GM21825 (cell line): ENCODE results near the gene IL17C.

Experiments used
- ATAC-seq: cut with Tn5 transposase; IDR thresholded peaks from one replicate; pipeline ENCODE4 v1.9.1; 2021; ENCODE audit warnings: mild to moderate bottlenecking, moderate library complexity; ENCODE audit not compliant: unreplicated experiment

The IL17C gene, protein sequence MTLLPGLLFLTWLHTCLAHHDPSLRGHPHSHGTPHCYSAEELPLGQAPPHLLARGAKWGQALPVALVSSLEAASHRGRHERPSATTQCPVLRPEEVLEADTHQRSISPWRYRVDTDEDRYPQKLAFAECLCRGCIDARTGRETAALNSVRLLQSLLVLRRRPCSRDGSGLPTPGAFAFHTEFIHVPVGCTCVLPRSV

GRCh38 chr16:88638323-88639230 lies at the start of gene IL17C:
TSS of gene IL17C (plus strand) at chr16:88638572. CDS start at chr16:88638642, 70 bp downstream.
- no peak for ATAC-seq

- ATAC-seq: no peak
Observed at GRCh38 chr16:88588754-88589153, 49.6 kb upstream of the IL17C start.

GRCh38 chr16:88589441-88589840 lies 48.9 kb upstream of the IL17C start:
- ATAC-seq: no peak

- no peak for ATAC-seq
Observed at GRCh38 chr16:88591577-88592021, 46.8 kb upstream of the IL17C start.

GRCh38 chr16:88593061-88593460 lies 45.3 kb upstream of the IL17C start:
- ATAC-seq: no peak

- ATAC-seq: no peak
Observed at GRCh38 chr16:88593489-88593888, 44.9 kb upstream of the IL17C start.

DNA sequence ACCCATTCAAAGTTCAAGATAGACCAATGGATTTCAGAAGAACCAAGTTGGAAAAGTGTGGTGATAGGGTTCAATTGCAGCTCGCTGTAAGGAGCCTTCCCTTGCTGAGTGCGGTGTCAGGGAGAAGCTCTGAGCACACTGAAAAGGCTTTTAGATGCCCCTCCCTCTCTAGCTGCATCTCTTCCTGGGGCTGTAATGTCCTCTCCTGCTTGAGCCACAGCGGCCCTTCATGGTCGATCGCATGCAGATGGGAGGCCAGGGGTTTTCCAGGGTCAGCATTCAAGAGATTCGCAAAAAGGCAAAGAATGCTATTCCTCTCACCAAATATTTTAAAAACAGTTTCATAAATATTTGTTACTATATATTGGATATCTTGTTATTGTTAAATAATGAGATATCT lies 44.5 kb upstream of the IL17C start:
- no peak for ATAC-seq

- ATAC-seq: no peak
Observed at GRCh38 chr16:88595101-88595500, 43.3 kb upstream of the IL17C start.

DNA sequence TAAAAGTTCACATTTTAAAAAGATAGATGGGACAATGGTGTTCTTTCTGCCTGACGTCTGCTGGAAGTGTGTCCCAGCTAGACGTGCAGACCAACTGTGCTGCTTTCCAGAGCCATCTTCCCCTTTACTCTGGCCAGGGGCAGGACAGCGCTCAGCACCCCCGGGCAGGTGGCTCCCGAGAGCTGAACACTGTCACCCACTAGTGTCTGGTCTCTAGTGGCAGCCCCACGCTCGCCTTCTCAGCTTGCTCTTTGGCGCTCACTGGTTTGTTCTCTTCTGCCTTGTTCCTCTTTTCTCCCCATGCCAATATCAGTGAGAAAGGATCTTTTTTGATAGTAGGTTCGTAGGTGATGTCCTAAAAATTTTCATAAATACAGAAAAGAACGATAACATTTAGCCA lies 42.5 kb upstream of the IL17C start:
- no peak for ATAC-seq

DNA sequence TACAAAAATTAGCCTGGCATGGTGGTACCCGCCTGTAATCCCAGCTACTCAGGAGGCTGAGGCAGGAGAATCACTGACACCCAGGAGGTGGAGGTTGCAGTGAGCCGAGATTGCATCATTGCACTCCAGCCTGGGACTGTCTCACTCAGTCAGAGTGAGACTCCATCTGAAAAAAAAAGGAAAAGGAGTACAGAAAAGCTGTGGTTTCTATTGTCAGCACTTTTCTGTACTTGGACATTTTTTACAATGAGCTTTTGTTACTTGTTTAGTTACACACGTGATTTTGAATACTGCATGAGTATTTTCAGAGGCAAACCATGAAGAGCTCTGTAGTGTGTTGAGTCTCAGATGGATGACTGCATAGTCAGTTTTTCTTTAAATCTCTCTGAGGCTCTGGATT lies 41.9 kb upstream of the IL17C start:
- ATAC-seq: no peak

DNA sequence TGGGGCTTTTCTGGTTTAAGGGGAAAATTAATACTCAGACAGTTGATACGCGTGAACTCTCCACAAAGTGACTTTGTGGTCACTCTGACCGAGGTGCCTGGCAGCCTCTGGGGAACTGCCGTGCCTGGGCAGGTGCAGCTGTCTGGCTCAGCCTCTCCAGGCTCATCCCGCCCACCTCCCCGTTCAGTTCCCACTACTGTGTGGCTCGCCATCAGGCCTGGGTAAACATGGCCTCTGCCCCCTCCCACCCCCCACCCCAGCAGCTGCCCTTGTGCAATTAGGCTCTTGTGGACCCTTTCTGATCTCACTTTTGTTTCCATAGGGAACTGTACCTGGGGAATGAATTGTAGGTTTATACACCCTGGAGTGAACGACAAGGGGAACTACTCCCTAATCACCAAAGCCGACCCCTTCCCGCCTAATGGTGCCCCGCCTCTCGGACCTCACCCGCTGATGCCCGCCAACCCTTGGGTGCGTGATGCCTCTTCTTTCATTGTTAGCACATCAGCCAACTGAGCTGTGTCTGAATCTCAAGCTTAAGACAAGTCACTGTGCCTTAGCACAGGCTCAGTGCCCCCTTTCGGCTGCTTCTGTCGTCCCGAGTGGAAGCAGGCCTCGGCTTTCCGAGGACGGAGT lies 40.4 kb upstream of the IL17C start:
- ATAC-seq: no peak

- ATAC-seq: no peak
Observed at GRCh38 chr16:88599092-88599733, 39.2 kb upstream of the IL17C start.

DNA sequence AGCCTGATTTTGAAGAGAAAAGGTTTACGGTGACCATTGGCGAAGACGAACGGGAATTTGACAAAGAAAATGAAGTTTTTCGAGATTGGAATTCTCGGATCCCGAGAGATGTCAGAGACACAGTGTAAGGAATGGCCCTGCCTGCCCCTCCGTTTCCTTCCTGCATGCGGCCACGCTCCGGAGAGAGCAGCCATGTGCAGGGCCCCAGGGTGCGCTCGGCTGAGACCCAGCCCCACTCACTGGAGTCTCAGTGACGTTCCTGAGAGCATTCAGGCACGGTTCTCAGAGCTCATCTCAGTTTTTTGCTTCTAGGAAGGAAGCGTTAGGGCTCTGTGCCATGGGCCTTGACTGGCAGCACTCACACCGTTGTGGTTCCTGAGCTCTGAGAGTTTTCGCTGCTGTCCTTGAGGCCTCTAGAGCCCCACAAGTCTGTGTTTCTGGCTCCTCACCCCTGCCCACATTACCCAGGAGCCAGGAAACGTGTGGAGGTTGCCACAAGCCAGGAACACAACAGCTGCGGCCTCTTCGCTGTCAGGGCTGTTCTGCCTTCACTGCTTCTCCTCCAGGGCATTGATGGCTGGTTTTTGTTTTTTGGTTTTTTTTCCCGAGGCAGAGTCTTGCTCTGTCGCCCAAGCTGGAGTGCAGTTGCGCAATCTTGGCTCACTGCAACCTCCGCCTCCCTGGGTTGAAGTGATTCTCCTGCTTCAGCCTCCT lies 38.4 kb upstream of the IL17C start:
- no peak for ATAC-seq

DNA sequence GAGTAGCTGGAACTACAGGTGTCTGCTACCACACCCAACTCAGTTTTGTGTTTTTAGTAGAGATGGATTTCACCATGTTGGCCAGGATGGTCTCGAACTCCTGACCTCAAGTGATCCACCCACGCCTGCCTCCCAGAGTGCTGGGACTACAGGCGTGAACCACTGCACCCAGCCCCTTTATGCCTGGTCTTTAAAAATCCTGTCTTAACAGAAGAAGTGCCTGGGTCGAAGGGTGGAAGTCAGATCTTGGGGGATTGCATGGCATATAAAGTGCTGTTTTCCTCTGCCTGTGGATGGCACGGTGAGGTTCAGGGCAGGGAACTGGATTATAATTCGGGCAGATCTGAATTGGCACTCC lies 37.9 kb upstream of the IL17C start:
- no peak for ATAC-seq

- no peak for ATAC-seq
Observed at GRCh38 chr16:88601313-88602036, 36.9 kb upstream of the IL17C start.

DNA sequence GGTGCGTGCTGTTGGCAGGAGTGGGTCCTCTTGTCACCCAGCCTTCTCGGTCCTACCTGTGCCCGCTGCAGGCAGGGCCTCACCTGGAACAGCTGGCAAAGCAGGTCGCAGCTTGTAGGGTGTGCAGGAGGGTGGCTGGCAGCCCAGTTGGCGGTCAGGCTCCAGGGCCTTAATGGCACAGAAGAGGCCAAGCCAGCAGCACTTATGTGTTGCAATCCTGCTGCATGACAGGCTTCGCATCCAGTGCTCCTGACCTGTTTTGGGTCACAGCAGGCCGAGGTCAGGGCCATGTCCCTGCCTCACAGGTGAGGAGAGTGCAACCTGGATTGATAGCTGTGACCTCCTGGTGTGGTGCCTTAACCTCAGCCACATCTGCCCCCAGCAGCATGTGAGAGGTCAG lies 36.3 kb upstream of the IL17C start:
- no peak for ATAC-seq

DNA sequence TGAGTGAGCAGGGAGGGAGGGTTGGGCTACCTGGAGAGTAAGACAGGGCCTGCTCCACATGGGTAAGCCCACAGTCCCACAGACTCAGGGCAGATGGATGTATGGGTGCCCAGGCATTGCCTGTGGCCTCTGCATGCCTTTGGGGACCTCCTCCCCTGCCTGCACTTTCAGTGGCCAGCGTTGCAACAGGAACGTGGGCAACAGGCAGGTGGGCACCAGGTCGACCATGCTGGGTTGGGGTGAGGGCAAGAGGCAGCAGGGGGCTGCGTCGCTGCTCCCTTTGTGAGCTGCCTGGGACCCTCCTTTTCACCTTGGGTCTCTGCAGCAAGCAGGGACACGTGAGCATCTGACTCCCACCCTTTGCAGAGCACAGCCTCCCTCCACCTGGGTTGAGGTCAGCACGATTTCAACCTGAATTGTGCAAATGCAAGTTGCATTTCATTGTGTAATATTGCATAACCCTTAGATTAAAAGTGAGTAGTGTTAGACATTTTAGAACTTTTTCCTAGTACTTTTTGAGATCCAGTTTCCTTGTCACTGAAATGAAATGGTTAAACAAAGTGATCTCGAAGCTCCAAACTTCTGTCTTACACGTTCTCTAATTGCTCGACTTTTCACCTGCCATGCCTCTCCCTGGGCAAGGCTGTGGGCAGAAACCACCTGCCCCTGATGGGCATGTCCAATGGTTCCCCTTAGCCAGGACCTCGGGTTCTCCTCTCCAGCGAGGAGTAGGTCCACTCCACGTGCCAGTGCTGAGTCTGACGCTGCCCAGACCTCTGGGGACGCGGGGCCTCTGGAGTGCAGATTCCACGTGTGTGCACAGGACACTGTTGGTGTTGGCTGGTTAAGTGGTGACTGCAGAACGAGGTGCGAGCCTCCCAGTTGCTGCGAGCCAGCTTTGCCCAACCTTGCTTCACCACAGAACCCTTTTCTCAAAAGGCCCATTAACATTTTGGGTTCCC lies 32.9 kb upstream of the IL17C start:
- ATAC-seq: no peak

DNA sequence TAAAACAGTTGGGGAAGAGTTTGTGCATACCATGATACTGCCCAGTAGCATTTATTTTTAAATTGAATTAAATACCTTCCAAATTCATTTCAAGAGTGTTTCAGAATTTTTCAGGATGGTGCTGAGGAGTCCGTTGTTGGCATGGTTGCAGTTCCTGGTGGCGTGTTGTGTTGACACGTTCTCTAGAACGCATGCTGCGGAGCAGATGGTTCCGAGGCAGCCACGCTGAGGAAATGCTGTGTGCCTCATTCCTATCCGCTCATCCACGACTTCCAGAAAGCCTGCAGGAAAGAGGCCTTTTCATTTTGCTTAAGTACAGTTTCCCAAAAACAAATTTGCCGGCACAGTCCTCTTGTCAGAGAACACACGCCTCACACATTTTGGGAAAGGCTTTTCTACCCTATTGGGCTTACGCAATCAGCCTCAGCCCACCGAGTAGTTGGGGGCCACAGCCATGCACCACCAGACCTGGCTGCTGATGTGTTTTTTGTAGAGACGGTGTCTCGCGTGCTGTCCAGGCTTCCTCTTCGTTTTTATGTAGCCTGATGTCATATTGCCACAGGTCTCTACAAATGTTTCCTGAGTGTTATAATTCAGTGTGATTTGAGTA lies 32.1 kb upstream of the IL17C start:
- no peak for ATAC-seq

DNA sequence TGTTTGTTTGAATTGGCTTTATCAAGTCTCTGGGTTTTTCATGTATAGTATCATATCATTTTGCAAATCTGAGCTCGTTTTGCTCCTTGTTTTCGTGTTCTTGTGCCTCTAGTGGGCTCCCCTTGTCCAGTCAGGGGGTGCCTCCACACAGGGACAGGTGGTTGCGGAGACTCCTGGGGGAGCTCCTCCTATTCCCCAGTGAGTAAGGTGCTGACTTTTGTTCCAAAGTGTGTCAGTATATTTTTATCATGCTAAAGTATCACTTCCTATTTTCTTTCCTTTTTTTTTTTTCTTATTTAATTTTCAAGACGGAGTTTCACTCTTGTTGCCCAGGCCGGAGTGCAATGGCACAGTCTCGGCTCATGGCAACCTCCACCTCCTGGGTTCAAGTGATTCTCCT lies 30.3 kb upstream of the IL17C start:
- no peak for ATAC-seq
